Breast epithelium (tissue), 4 donors: ENCODE results near the gene DSCAM. TPM values are rescaled to one million over a fixed set of nuclear protein-coding genes. Genes with fewer than 3 reads are reported as not detected.

Source experiments
- DNase-seq, 2 donors: peaks; one replicate each; pipeline ENCODE4 v3.0.0-alpha.2; 2019; ENCODE audit warnings: low spot score in 2 of 2
- H3K27ac ChIP-seq, 2 donors: fragments of 200-600 bp; sonication (generic) in 1 of 2; one replicate each; pipeline ENCODE4 v1.5.1; 2016 to 2019; ENCODE audit warnings: mild to moderate bottlenecking in 1 of 2
- H3K27me3 ChIP-seq, 2 donors: fragments of 200-600 bp; sonication (generic) in 1 of 2; one replicate each; pipeline versions ENCODE4 v1.5.1 to v1.6.0; 2017 to 2019; ENCODE audit warnings: control low read depth in 1 of 2, mild to moderate bottlenecking in 1 of 2
- H3K36me3 ChIP-seq: fragments of 200-600 bp; one replicate; pipeline ENCODE4 v1.5.1; 2019
- H3K4me1 ChIP-seq, 2 donors: fragments of 200-600 bp; sonication (generic); one replicate each; pipeline ENCODE4 v1.5.1; 2016 to 2019; ENCODE audit warnings: control low read depth in 1 of 2
- H3K4me3 ChIP-seq, 3 donors: fragments of 200-600 bp; sonication (generic); 1 replicate in 2 of 3; 2 replicates in 1 of 3; pipeline ENCODE4 v1.5.1; 2016 to 2019; ENCODE audit warnings: mild to moderate bottlenecking in 3 of 3, moderate library complexity in 2 of 3
- H3K9me3 ChIP-seq, 2 donors: fragments of 200-600 bp; sonication (generic) in 1 of 2; one replicate each; pipeline ENCODE4 v1.5.1; 2016 to 2019; ENCODE audit warnings: control low read depth in 1 of 2
- CTCF ChIP-seq, 3 donors: fragments of 450-650 bp; IDR thresholded peaks; one replicate each; pipeline ENCODE4 v1.5.1; 2016 to 2017; ENCODE audit warnings: antibody characterized with exemption in 3 of 3, mild to moderate bottlenecking in 3 of 3, moderate library complexity in 3 of 3
- POLR2A ChIP-seq: fragments of 450-650 bp; IDR thresholded peaks from one replicate; pipeline ENCODE4 v1.6.1; 2016; ENCODE audit warnings: antibody characterized with exemption, mild to moderate bottlenecking, moderate library complexity
- POLR2AphosphoS5 ChIP-seq, 3 donors: sonication (generic); formaldehyde crosslinking; IDR thresholded peaks; one replicate each; pipeline ENCODE4 v1.6.1; 2017; ENCODE audit warnings: antibody characterized with exemption in 3 of 3
- intact Hi-C: fragments of 100-400 bp; cut with DNase I; formaldehyde crosslinking; loops from one replicate; pipeline ENCODE4 v1.15.1; 2023; ENCODE audit warnings: low total_unique reads
- total RNA-seq, 3 donors: library from RNA; depleted of rRNA; stranded (reverse); fragments of >200 nt; gene quantifications; one replicate each; pipeline ENCODE4 v1.1.0, GENCODE V29; 2016

The DSCAM gene
- total RNA-seq, 3 donors from 2014 or later = 0.33 to 0.44 TPM; not detected in 1

- Histone ChIP-seq H3K27me3 (no peaks in the 10 kb centered on the region), H3K27ac (no peak overlapping the region), H3K4me3 (no peak overlapping the region), H3K9me3 (peaks cover 6% of the 10 kb centered on the region in 2 donors), H3K36me3 (no peaks in the 10 kb centered on the region), H3K4me1 (no peaks in the 10 kb centered on the region)
- intact Hi-C loops = no loop called here
- no peak for TF ChIP-seq POLR2AphosphoS5 (IDR thresholded peaks at IDR 0.05)
- TF ChIP-seq POLR2A = no peak
- no peak for TF ChIP-seq CTCF (IDR thresholded peaks at IDR 0.05)
- DNase-seq = no peak
Measured at GRCh38 chr21:40130476-40130875, 716.5 kb downstream of the DSCAM start.

GRCh38 chr21:40129809-40130208 lies 717.1 kb downstream of the DSCAM start:
- intact Hi-C loops = no loop called here

GRCh38 chr21:40128891-40129290 lies 718.1 kb downstream of the DSCAM start:
- Histone ChIP-seq H3K4me3 (no peak overlapping the region), H3K4me1 (no peaks in the 10 kb centered on the region), H3K36me3 (no peaks in the 10 kb centered on the region), H3K9me3 (peaks cover 6% of the 10 kb centered on the region in 2 donors), H3K27ac (no peak overlapping the region), H3K27me3 (no peaks in the 10 kb centered on the region)
- TF ChIP-seq POLR2A (no peak), CTCF (IDR thresholded peaks at IDR 0.05) (no peak), POLR2AphosphoS5 (IDR thresholded peaks at IDR 0.05) (no peak)
- DNase-seq = no peak
- intact Hi-C loops = no loop called here

More at GRCh38 chr21:40129809-40130208, 717.1 kb downstream of the DSCAM start:
- H3K27ac ChIP-seq = no peak overlapping the region
- H3K27me3 ChIP-seq = no peaks in the 10 kb centered on the region
- DNase-seq = no peak
- no peaks in the 10 kb centered on the region for H3K36me3 ChIP-seq
- H3K4me3 ChIP-seq = no peak overlapping the region
- no peaks in the 10 kb centered on the region for H3K4me1 ChIP-seq
- peaks cover 6% of the 10 kb centered on the region in 2 donors for H3K9me3 ChIP-seq
- no peak for TF ChIP-seq CTCF (IDR thresholded peaks at IDR 0.05)
- no peak for TF ChIP-seq POLR2A
- no peak for TF ChIP-seq POLR2AphosphoS5 (IDR thresholded peaks at IDR 0.05)

- intact Hi-C loops = no loop called here
- no peak overlapping the region for H3K4me3 ChIP-seq
- H3K4me1 ChIP-seq = no peaks in the 10 kb centered on the region
- H3K36me3 ChIP-seq = no peaks in the 10 kb centered on the region
- peaks cover 0 to 3% of the 10 kb centered on the region in 2 donors for H3K27me3 ChIP-seq
- TF ChIP-seq POLR2A = no peak
- peak; percentile 71 to 93 (median 90) for TF ChIP-seq CTCF (IDR thresholded peaks at IDR 0.05)
- DNase-seq = no peak
- no peaks in the 10 kb centered on the region for H3K9me3 ChIP-seq
- H3K27ac ChIP-seq = no peak overlapping the region
Measured at GRCh38 chr21:40120940-40121575, 725.9 kb downstream of the DSCAM start.

- Histone ChIP-seq H3K27me3 (peaks cover 0 to 3% of the 10 kb centered on the region in 2 donors), H3K4me3 (no peak overlapping the region), H3K27ac (no peak overlapping the region), H3K9me3 (no peaks in the 10 kb centered on the region), H3K4me1 (no peaks in the 10 kb centered on the region), H3K36me3 (no peaks in the 10 kb centered on the region)
- intact Hi-C loops = no loop called here
- no peak for DNase-seq
- TF ChIP-seq POLR2A (no peak), POLR2AphosphoS5 (IDR thresholded peaks at IDR 0.05) (no peak), CTCF (IDR thresholded peaks at IDR 0.05) (no peak)
Measured at GRCh38 chr21:40118527-40118926, 728.4 kb downstream of the DSCAM start.
